GM12878 (cell line): ENCODE data around the gene KLF7. TPM values are rescaled to one million over a fixed set of nuclear protein-coding genes. Genes with fewer than 3 reads are reported as not detected.

Experiments
- ATAC-seq: fragments of 200-7000 bp; cut with Tn5 transposase; 3 replicates; pipeline ENCODE4 v1.9.1; 2020; ENCODE audit warnings: mild to moderate bottlenecking, moderate library complexity
- BruUV-seq: library from RNA; stranded (reverse); fragments of 400-500 nt; replicated peaks from 2 replicates; lab custom pipeline; 2021; lab: Mats Ljungman, UMichigan
- CTCF ChIA-PET: fragments of 300-600 bp; sonication (Branson Sonifier 250); formaldehyde crosslinking; extraction: SDS; loops from one replicate; lab custom pipeline; 2021; ENCODE audit warnings: inconsistent platforms; lab: Yijun Ruan, JAX
- POLR2A ChIA-PET: fragments of 350-600 bp; formaldehyde crosslinking; extraction: SDS; loops from one replicate; lab custom pipeline; 2021; ENCODE audit warnings: inconsistent platforms; lab: Charles Lee
- RAD21 ChIA-PET: fragments of 300-600 bp; sonication (Branson Sonifier 250); formaldehyde crosslinking; loops from one replicate; lab custom pipeline; 2023; ENCODE audit warnings: antibody characterized with exemption; ENCODE audit not compliant: unreplicated experiment; lab: Charles Lee
- SMC1A ChIA-PET: fragments of 300-600 bp; sonication (Branson Sonifier 250); formaldehyde crosslinking; loops from one replicate; lab custom pipeline; 2023; ENCODE audit not compliant: unreplicated experiment, uncharacterized antibody; lab: Charles Lee
- DNase-seq: peaks from one replicate; pipeline ENCODE4 v3.0.0-alpha.2; 2011; ENCODE audit warnings: low read depth, low spot score
- FAIRE-seq: peaks from 3 replicates; lab custom pipeline; 2011; peaks lifted over from hg19 to GRCh38; lab: Jason Lieb, UNC
- H2AFZ ChIP-seq: 2 replicates; pipeline ENCODE4 v1.6.0; 2011; ENCODE audit warnings: low read depth, low read length, control low read depth; ENCODE audit not compliant: control insufficient read depth
- H3K27ac ChIP-seq: 2 replicates; pipeline ENCODE4 v1.5.1; 2011; ENCODE audit warnings: control low read depth; ENCODE audit not compliant: control insufficient read depth, insufficient read depth
- H3K27me3 ChIP-seq, 2 experiments: replicated peaks in 1 of 2; 2 replicates each; pipeline versions ENCODE4 v1.6.0 to v1.6.1; 2011; ENCODE audit warnings: low read length in 1 of 2; ENCODE audit not compliant: control insufficient read depth in 2 of 2, insufficient read depth in 2 of 2
- H3K36me3 ChIP-seq, 2 experiments: 2 replicates each; pipeline ENCODE4 v1.5.1; 2011; ENCODE audit warnings: low read length in 1 of 2; ENCODE audit not compliant: control insufficient read depth in 2 of 2, insufficient read depth in 2 of 2
- H3K4me1 ChIP-seq: 2 replicates; pipeline ENCODE4 v1.6.1; 2011; ENCODE audit warnings: mild to moderate bottlenecking, low read length, moderate library complexity, mixed read lengths; ENCODE audit not compliant: control insufficient read depth, insufficient read depth
- H3K4me2 ChIP-seq: 2 replicates; pipeline ENCODE4 v1.6.0; 2011; ENCODE audit warnings: control low read depth; ENCODE audit not compliant: control insufficient read depth, insufficient read depth
- H3K4me3 ChIP-seq: fragments of 200-600 bp; sonication (generic); 2 replicates; pipeline ENCODE4 v1.5.1; 2016
- H3K79me2 ChIP-seq: 2 replicates; pipeline ENCODE4 v1.6.0; 2011; ENCODE audit warnings: low read length; ENCODE audit not compliant: control insufficient read depth, insufficient read depth
- H3K9ac ChIP-seq: 2 replicates; pipeline ENCODE4 v1.8.0; 2011; ENCODE audit warnings: low read length, control low read depth, mixed read lengths; ENCODE audit not compliant: control insufficient read depth, insufficient read depth
- H3K9me3 ChIP-seq: replicated peaks from 3 replicates; pipeline ENCODE4 v1.5.1; 2011; ENCODE audit warnings: mild to moderate bottlenecking, low read length; ENCODE audit not compliant: control insufficient read depth, insufficient read depth
- H4K20me1 ChIP-seq: 2 replicates; pipeline ENCODE4 v1.6.0; 2011; ENCODE audit not compliant: control insufficient read depth, insufficient read depth
- ASH2L ChIP-seq: fragments of 300-600, 200-600 bp; sonication (generic); IDR thresholded peaks from 2 replicates; pipeline ENCODE4 v1.6.1; 2017; ENCODE audit warnings: low read depth, mild to moderate bottlenecking, borderline replicate concordance
- ATF7 ChIP-seq: fragments of 450-650 bp; IDR thresholded peaks from 2 replicates; pipeline ENCODE4 v1.6.1; 2016; ENCODE audit warnings: low read depth, mild to moderate bottlenecking
- CHD4 ChIP-seq: fragments of 200-600 bp; sonication (generic); IDR thresholded peaks from 2 replicates; pipeline ENCODE4 v1.6.1; 2016; ENCODE audit warnings: mild to moderate bottlenecking
- FOXK2 ChIP-seq: fragments of 450-650 bp; IDR thresholded peaks from 2 replicates; pipeline ENCODE4 v1.6.1; 2017; ENCODE audit warnings: mild to moderate bottlenecking, moderate library complexity
- IRF3 ChIP-seq: fragments of 450-650 bp; IDR thresholded peaks from 2 replicates; pipeline ENCODE4 v1.6.1; 2014; ENCODE audit warnings: mild to moderate bottlenecking
- MYB ChIP-seq: fragments of 150-350 bp; IDR thresholded peaks from 2 replicates; pipeline ENCODE4 v1.6.1; 2014; ENCODE audit warnings: mild to moderate bottlenecking, low read depth, low read length, borderline replicate concordance
- NFIC ChIP-seq: IDR thresholded peaks from 2 replicates; pipeline ENCODE4 v1.6.1; 2012; ENCODE audit warnings: low read depth, mild to moderate bottlenecking, inconsistent platforms, low read length, moderate library complexity
- POLR2AphosphoS2 ChIP-seq: IDR thresholded peaks from 2 replicates; pipeline ENCODE4 v1.6.1; 2011; ENCODE audit warnings: low read depth, mild to moderate bottlenecking, low read length, improper control_type of control experiment, moderate library complexity
- SP1 ChIP-seq: IDR thresholded peaks from one replicate; pipeline ENCODE4 v1.6.1; 2011; ENCODE audit warnings: low read depth, low read length
- SRF ChIP-seq, 2 experiments: IDR thresholded peaks; 2 replicates each; pipeline ENCODE4 v1.6.1; 2011; ENCODE audit warnings: low read depth in 2 of 2, low read length in 2 of 2, mild to moderate bottlenecking in 1 of 2, moderate library complexity in 1 of 2
- WGBS: methylation state at CpG from one replicate; pipeline ENCODE4 v1.1.6; 2016; ENCODE audit warnings: low lambda C conversion rate; ENCODE audit not compliant: insufficient replicate concordance, insufficient coverage; ENCODE audit errors: missing lambda C conversion rate; 5-methylcytosine and 5-hydroxymethylcytosine counted together
- in situ Hi-C: fragments of 300-500 bp; cut with MboI; formaldehyde crosslinking; loops from 9 replicates; pipeline ENCODE4 v1.14.3; 2018; ENCODE audit warnings: mixed read lengths
- intact Hi-C: fragments of 100-400 bp; cut with micrococcal nuclease; formaldehyde crosslinking; loops from one replicate; pipeline ENCODE4 v1.14.2; 2022; ENCODE audit not compliant: unreplicated experiment
- polyA plus RNA-seq, 11 experiments: library from polyadenylated mRNA; depleted of rRNA in 4 of 11; unstranded in 6 of 11; stranded (reverse) in 5 of 11; fragments of >200 nt; fragmentation: Nextera tagmentation in 4 of 11; fragmentation: Illumina TruSeq in 1 of 11; extraction: Ambion mirVana in 4 of 11; extraction: Trizol in 1 of 11; gene quantifications; 1 replicate in 1 of 11; 2 replicates in 10 of 11; pipeline versions ENCODE4 v1.2.1 to v1.2.3, GENCODE V29; 2011 to 2016; ENCODE audit warnings: inconsistent platforms in 2 of 11, missing spikeins in 2 of 11, low read depth in 1 of 11
- total RNA-seq, 4 experiments: library from RNA; depleted of rRNA in 3 of 4; stranded (reverse); fragments of >200 nt in 3 of 4; fragmentation: Illumina TruSeq in 1 of 4; extraction: Trizol in 1 of 4; gene quantifications; 2 replicates each; pipeline versions ENCODE4 v1.2.1 to v1.2.3, GENCODE V29; 2013 to 2021
- TF ChIP-seq, protein P1 (sequence below): IDR thresholded peaks from 2 replicates; pipeline ENCODE4 v1.6.1; 2012; ENCODE audit warnings: low read length, inconsistent platforms
- TF ChIP-seq, protein P2 (sequence below): IDR thresholded peaks from 2 replicates; pipeline ENCODE4 v1.6.1; 2012; ENCODE audit warnings: low read depth, low read length, improper control_type of control experiment
- TF ChIP-seq, protein P3 (sequence below): IDR thresholded peaks from 2 replicates; pipeline ENCODE4 v1.6.1; 2011; ENCODE audit warnings: low read depth, low read length, improper control_type of control experiment, borderline replicate concordance
- TF ChIP-seq, protein P4 (sequence below): IDR thresholded peaks from 2 replicates; pipeline ENCODE4 v1.6.1; 2012; ENCODE audit warnings: low read depth, low read length, improper control_type of control experiment

The KLF7 gene
- total and polyA plus RNA-seq, 10 of the 15 experiments (the other 5 are each of a cell fraction or from before 2014, with no cell fraction given) = 2.4 to 24.8 (median 8.5) TPM

DNA sequence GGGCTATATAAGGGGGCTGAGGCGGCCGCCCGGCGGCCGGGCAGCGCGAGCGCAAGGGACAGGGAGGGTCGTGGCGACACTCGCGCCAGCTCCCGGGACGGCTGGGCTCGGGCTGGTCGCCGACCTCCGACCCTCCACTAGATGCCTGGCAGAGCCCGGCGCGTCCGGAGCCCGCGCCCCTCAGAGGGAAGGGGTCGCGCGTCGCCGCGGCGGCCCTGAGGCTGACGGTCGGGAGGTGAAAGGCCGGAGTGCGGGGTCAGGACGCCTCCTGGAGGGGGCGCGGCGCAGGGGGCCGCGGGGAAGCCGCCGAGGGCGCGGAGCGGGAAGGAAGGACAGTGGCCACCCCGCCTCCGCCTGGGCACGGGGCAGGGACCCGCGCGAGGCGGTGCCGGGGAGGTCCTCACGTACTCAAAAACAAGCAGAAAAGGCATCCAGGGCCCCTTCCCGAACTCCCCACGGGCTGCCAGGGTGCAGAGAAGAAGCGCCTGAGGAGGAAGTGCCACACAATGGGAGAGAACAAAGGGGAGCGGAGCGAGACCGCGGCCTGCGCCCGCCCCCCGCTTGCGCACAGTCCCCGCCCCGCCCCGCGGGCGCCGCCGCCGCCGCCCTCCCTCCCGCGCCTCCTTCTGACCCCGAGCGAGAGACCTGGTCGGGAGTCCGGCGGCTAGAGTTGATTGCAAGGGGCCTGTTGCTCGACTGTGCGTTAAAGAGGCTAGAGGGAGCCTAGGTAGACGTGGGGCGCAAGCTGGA is 776 bp upstream of the KLF7 start (continued):
- TF ChIP-seq, protein P1, sequence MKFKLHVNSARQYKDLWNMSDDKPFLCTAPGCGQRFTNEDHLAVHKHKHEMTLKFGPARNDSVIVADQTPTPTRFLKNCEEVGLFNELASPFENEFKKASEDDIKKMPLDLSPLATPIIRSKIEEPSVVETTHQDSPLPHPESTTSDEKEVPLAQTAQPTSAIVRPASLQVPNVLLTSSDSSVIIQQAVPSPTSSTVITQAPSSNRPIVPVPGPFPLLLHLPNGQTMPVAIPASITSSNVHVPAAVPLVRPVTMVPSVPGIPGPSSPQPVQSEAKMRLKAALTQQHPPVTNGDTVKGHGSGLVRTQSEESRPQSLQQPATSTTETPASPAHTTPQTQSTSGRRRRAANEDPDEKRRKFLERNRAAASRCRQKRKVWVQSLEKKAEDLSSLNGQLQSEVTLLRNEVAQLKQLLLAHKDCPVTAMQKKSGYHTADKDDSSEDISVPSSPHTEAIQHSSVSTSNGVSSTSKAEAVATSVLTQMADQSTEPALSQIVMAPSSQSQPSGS = no peak
- TF ChIP-seq NFIC = peak; percentile 12; the same call in 1 of the 2 replicates
- TF ChIP-seq, all 136 proteins: peak for 49

- no peak overlapping the region for H3K4me2 ChIP-seq
- BruUV-seq = no TSS peak
- no peak overlapping the region for H2AFZ ChIP-seq
- ChIA-PET CTCF (interaction anchor here (0.6 to 4.8 kb wide), 7 partner anchors 11 to 310 kb away, joined by 3 to 25 read pairs (median 3); no protein-coding TSS in a partner anchor), POLR2A (interaction anchor here (1.0 to 4.7 kb wide), 14 partner anchors 10 to 401 kb away, joined by 3 to 56 read pairs (median 7); partner anchors contain the start of genes CREB1, FASTKD2 and MDH1B), SMC1A (interaction anchor here (1.0 to 7.3 kb wide), 10 partner anchors 11 to 173 kb away, joined by 3 to 52 read pairs (median 4); no protein-coding TSS in a partner anchor), RAD21 (interaction anchor here (0.6 to 6.2 kb wide), 18 partner anchors 9 to 364 kb away, joined by 3 to 58 read pairs (median 5); partner anchors contain the start of gene CREB1)
- H3K9ac ChIP-seq = peak overlapping the region; percentile 98
- H3K27me3 ChIP-seq = no peaks in the 10 kb centered on the region
- intact Hi-C loops (loop anchor here (2.0 to 10.0 kb wide), 4 partner anchors 59 to 371 kb away; no protein-coding TSS in a partner anchor), in situ Hi-C loops (no loop called here)
- no peaks in the 10 kb centered on the region for H4K20me1 ChIP-seq
- no peaks in the 10 kb centered on the region; the same call in 2 of the 3 replicates for H3K9me3 ChIP-seq
- 0% methylated on average over 15 of the region's 20 CpGs for WGBS
- no peaks in the 10 kb centered on the region for H3K36me3 ChIP-seq
- H3K4me1 ChIP-seq = peaks cover 4% of the 10 kb centered on the region; the same call in 1 of the 2 replicates
- peak overlapping the region; percentile 97 for H3K27ac ChIP-seq
- H3K79me2 ChIP-seq = peaks cover 45% of the 10 kb centered on the region
- 0 out of 2 replicates have a peak overlapping the region, but pooled peaks have one; percentile 71 for H3K4me3 ChIP-seq
- ATAC-seq = peak; percentile 93
- peak; percentile 95 for DNase-seq
- FAIRE-seq = peak; percentile 87
- peak; percentile 92 for TF ChIP-seq ATF7
- peak; percentile 83 for TF ChIP-seq SP1
- TF ChIP-seq FOXK2 = peak; percentile 76
- TF ChIP-seq, protein P2, sequence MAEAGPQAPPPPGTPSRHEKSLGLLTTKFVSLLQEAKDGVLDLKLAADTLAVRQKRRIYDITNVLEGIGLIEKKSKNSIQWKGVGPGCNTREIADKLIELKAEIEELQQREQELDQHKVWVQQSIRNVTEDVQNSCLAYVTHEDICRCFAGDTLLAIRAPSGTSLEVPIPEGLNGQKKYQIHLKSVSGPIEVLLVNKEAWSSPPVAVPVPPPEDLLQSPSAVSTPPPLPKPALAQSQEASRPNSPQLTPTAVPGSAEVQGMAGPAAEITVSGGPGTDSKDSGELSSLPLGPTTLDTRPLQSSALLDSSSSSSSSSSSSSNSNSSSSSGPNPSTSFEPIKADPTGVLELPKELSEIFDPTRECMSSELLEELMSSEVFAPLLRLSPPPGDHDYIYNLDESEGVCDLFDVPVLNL = no peak
- peak; percentile 66; the same call in 1 of the 2 replicates for TF ChIP-seq IRF3
- TF ChIP-seq POLR2AphosphoS2 = no peak
- TF ChIP-seq CHD4 = no peak
- TF ChIP-seq, protein P3, sequence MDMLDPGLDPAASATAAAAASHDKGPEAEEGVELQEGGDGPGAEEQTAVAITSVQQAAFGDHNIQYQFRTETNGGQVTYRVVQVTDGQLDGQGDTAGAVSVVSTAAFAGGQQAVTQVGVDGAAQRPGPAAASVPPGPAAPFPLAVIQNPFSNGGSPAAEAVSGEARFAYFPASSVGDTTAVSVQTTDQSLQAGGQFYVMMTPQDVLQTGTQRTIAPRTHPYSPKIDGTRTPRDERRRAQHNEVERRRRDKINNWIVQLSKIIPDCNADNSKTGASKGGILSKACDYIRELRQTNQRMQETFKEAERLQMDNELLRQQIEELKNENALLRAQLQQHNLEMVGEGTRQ = no peak
- TF ChIP-seq ASH2L = no peak
- no peak for TF ChIP-seq NFIC
- TF ChIP-seq MYB = no peak
- TF ChIP-seq SRF (IDR thresholded peaks at IDR 0.05; ENCODE audit: low read depth in 2 of 2, low read length in 2 of 2) = peak; percentile 94 to 98
- TF ChIP-seq, protein P4, sequence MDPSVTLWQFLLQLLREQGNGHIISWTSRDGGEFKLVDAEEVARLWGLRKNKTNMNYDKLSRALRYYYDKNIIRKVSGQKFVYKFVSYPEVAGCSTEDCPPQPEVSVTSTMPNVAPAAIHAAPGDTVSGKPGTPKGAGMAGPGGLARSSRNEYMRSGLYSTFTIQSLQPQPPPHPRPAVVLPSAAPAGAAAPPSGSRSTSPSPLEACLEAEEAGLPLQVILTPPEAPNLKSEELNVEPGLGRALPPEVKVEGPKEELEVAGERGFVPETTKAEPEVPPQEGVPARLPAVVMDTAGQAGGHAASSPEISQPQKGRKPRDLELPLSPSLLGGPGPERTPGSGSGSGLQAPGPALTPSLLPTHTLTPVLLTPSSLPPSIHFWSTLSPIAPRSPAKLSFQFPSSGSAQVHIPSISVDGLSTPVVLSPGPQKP = peak; percentile 76
Observed at GRCh38 chr2:207166039-207166348, 246 bp upstream of the KLF7 start.
